Measurements from ENCODE around the gene AUTS2. TPM values are rescaled to one million over a fixed set of nuclear protein-coding genes. Genes with fewer than 3 reads are reported as not detected.

The AUTS2 gene
- polyA plus RNA-seq, 6 donors from 2014 or later: 8.8 to 28.0 (median 20.9) TPM

DNA sequence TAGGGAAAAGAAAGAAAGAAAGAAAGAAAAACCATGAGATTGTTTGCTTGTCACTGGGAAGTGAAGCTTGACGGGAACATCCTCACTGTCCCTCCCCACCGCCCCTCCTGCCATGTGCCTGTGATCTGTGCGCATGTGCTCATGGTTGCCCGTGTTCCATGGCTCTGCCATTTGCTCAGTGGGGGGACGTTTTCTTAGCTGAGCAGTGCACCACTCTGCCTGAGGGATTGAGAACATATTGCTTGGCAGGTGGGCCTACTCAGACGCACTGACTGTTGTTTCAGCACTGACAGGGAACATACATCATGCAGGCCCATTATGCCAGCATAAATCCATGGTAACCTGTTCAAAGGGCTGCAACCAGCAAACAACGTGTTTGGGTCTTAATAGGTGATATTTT is 785.7 kb downstream of the AUTS2 start:
- Mint-ChIP-seq H3K36me3 (peaks cover 12 to 17% of the 10 kb centered on the region in 2 donors), H3K27me3 (no peaks in the 10 kb centered on the region), H3K4me3 (no peak overlapping the region), H3K9me3 (no peaks in the 10 kb centered on the region), H3K27ac (no peak overlapping the region), H3K4me1 (peaks cover 0 to 8% (median 0%) of the 10 kb centered on the region in 3 donors)
- ATAC-seq (ENCODE audit: low read depth in 2 of 2): no peak
- DNase-seq: no peak

GRCh38 chr7:70384891-70385290 is 786.6 kb downstream of the AUTS2 start:
- no peak overlapping the region for H3K27ac Mint-ChIP-seq
- no peaks in the 10 kb centered on the region for H3K9me3 Mint-ChIP-seq
- H3K27me3 Mint-ChIP-seq: no peaks in the 10 kb centered on the region
- peaks cover 0 to 8% (median 0%) of the 10 kb centered on the region in 3 donors for H3K4me1 Mint-ChIP-seq
- H3K36me3 Mint-ChIP-seq: peaks cover 12% of the 10 kb centered on the region in 2 donors
- no peak overlapping the region for H3K4me3 Mint-ChIP-seq
- no peak for ATAC-seq (ENCODE audit: low read depth in 2 of 2)
- no peak for DNase-seq

- no peaks in the 10 kb centered on the region for H3K9me3 Mint-ChIP-seq
- ATAC-seq (ENCODE audit: low read depth in 2 of 2) (no peak), DNase-seq (no peak)
- peaks cover 3 to 6% of the 10 kb centered on the region in 2 donors for H3K36me3 Mint-ChIP-seq
- no peak overlapping the region for H3K4me3 Mint-ChIP-seq
- no peaks in the 10 kb centered on the region for H3K27me3 Mint-ChIP-seq
- H3K27ac Mint-ChIP-seq: no peak overlapping the region
- H3K4me1 Mint-ChIP-seq: peaks cover 0 to 7% (median 0%) of the 10 kb centered on the region in 3 donors
Measured at GRCh38 chr7:70387217-70387616, 788.9 kb downstream of the AUTS2 start.

DNA sequence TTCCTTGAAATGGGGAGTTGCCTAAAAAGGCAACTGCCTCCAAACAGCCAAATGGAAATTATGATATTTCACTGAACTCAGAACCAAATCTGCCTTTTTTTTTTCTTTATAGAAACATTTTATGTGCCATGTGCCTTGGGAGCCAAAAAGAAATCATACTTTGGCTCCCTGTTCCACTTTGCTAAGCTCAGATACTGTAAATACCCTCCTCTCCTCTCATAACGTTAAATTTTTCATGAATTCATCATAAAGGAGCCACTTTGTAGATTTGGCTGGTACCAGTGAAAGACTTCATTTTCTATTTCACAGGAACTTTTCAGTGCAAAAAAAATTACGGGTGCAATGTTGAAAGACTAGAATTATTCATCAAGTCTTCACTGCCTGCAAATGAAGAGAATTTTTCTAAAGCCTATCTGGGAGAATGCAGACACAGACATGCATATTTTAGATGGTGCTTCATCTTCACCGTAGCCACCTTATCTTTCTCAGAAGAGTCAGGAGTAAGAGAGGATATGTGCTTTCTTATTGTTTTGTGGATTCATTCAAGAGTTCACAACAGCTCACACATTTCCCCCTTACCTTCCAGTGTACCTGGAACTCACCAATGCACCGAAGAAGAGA is 791.4 kb downstream of the AUTS2 start:
- H3K36me3 Mint-ChIP-seq: no peaks in the 10 kb centered on the region

GRCh38 chr7:70390251-70390650 is 792.0 kb downstream of the AUTS2 start:
- Mint-ChIP-seq H3K27ac (no peak overlapping the region), H3K4me3 (no peak overlapping the region), H3K4me1 (peaks cover 0 to 4% (median 2%) of the 10 kb centered on the region in 3 donors), H3K9me3 (no peaks in the 10 kb centered on the region), H3K27me3 (no peaks in the 10 kb centered on the region), H3K36me3 (no peaks in the 10 kb centered on the region)
- DNase-seq (no peak), ATAC-seq (ENCODE audit: low read depth in 2 of 2) (no peak)

More for the DNA sequence above, 791.4 kb downstream of the AUTS2 start:
- Mint-ChIP-seq H3K27me3 (no peaks in the 10 kb centered on the region), H3K4me1 (peaks cover 0 to 4% (median 2%) of the 10 kb centered on the region in 3 donors), H3K9me3 (no peaks in the 10 kb centered on the region), H3K27ac (no peak overlapping the region), H3K4me3 (no peak overlapping the region)
- no peak for ATAC-seq (ENCODE audit: low read depth in 2 of 2)
- no peak for DNase-seq

- Mint-ChIP-seq H3K36me3 (no peaks in the 10 kb centered on the region), H3K9me3 (no peaks in the 10 kb centered on the region), H3K27ac (no peak overlapping the region), H3K4me3 (no peak overlapping the region), H3K27me3 (no peaks in the 10 kb centered on the region), H3K4me1 (peaks cover 0 to 4% (median 2%) of the 10 kb centered on the region in 3 donors)
- no peak for DNase-seq
- ATAC-seq (ENCODE audit: low read depth in 2 of 2): no peak
Measured at GRCh38 chr7:70392256-70392876, 794.1 kb downstream of the AUTS2 start.

DNA sequence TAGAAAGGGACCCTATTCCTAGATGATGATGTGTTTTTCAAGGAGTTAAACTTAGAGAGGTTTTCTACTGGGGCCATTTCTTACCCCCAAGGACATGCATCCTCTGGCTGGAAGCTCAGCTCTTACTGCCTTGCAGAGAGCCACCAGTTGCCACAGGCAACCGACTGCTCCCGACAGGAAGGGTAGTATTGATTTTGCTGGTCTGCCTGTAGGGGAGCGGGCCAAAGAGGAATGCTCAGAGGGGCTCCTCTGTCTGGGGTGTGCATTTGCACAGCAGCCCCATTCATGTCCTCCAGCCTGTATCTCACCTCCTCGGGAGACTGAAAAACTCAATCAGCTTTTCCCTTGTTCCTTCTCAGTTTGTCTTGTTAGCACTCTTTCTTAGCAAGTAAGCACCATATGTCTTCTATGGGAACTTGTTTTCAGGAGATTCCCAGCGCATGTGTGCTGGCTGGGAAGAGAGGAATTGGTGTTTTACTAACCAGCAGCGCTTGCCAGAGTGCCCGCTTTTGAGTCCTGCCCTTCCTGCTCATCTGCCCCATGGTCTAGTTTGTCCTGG is 794.7 kb downstream of the AUTS2 start:
- H3K4me3 Mint-ChIP-seq: no peak overlapping the region
- no peaks in the 10 kb centered on the region for H3K9me3 Mint-ChIP-seq
- ATAC-seq (ENCODE audit: low read depth in 2 of 2) (no peak), DNase-seq (no peak)
- no peaks in the 10 kb centered on the region for H3K36me3 Mint-ChIP-seq
- peaks cover 0 to 4% (median 2%) of the 10 kb centered on the region in 3 donors for H3K4me1 Mint-ChIP-seq
- H3K27ac Mint-ChIP-seq: no peak overlapping the region
- H3K27me3 Mint-ChIP-seq: no peaks in the 10 kb centered on the region

DNA sequence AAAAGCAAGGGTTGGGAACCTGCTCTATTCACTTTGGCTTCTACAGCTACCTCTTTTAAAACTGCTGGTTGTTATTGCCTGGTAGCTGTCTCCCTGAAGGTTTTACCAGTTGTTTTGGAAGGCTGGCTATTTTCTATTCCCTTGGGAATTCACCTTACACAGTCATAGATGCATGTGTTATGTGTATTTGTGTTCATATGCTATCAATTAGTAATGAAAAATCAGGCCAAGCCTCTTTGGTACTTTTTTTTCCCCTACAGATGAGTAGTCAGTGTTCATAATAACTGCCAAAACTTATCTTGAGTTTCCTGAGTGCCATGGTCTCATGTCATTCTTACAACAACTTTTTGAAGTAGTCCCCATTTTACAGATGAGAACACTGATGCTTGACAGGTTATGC is 795.7 kb downstream of the AUTS2 start:
- no peak overlapping the region for H3K27ac Mint-ChIP-seq
- H3K4me3 Mint-ChIP-seq: no peak overlapping the region
- H3K9me3 Mint-ChIP-seq: no peaks in the 10 kb centered on the region
- DNase-seq (no peak), ATAC-seq (ENCODE audit: low read depth in 2 of 2) (no peak)
- peaks cover 0 to 4% (median 2%) of the 10 kb centered on the region in 3 donors for H3K4me1 Mint-ChIP-seq
- H3K36me3 Mint-ChIP-seq: no peaks in the 10 kb centered on the region
- no peaks in the 10 kb centered on the region for H3K27me3 Mint-ChIP-seq

DNA sequence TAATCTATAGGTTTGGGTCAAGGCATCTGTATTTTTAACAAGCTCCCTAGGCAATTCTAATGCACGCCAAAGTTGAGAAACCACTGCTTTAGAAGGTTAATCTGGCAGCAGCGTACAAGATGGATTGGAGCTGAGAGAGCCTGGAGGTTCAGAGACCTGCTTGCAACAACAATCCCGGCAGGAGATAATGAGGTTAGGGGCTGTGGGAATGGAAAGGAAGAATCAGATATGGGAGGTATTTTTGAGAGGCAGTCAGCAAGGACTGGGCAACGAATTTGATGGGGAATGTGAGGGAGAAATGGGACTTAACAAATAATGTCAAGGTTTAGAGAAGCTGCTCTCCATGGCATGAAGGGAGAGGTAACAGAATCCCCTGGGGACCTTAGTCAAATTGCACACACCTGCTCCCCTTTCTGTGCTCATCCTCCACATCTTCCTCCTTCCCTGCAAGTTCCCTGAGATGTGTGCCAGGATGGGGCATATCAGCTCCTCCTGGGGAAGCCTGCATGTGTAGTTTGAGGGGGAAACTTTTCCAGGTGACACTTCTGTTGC is 802.6 kb downstream of the AUTS2 start:
- no peaks in the 10 kb centered on the region for H3K27me3 Mint-ChIP-seq
- DNase-seq (no peak), ATAC-seq (ENCODE audit: low read depth in 2 of 2) (no peak)
- no peaks in the 10 kb centered on the region for H3K36me3 Mint-ChIP-seq
- peaks cover 22 to 29% (median 24%) of the 10 kb centered on the region in 3 donors for H3K4me1 Mint-ChIP-seq
- no peaks in the 10 kb centered on the region for H3K9me3 Mint-ChIP-seq
- peak overlapping the region in 1 of 8 donors; percentile 5 for H3K4me3 Mint-ChIP-seq
- H3K27ac Mint-ChIP-seq: peak overlapping the region in 4 of 6 donors; percentile 1 to 82 (median 42)

DNA sequence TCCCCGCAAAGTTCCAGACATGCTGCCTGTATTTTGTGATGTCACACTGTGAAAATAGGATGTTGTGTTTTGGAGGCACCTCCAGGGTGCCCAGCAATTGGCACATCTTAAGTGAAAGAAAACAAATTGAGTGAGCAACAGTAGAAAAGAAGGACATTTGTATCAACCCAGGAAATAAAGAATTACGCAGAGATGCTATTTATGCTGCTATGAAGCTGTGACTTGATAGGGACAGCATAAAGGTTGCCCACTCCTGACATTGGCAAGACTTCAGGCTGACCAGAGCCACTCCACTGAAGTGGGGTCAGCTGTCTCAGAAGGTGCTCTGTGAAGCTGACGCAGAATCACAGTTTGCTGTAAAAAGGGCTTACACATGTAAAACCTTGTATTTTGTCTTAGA is 803.8 kb downstream of the AUTS2 start:
- Mint-ChIP-seq H3K4me1 (peaks cover 34 to 41% (median 35%) of the 10 kb centered on the region in 3 donors), H3K4me3 (no peak overlapping the region), H3K36me3 (no peaks in the 10 kb centered on the region), H3K9me3 (no peaks in the 10 kb centered on the region), H3K27me3 (no peaks in the 10 kb centered on the region), H3K27ac (peak overlapping the region in 1 of 6 donors; percentile 14)
- DNase-seq (no peak), ATAC-seq (ENCODE audit: low read depth in 2 of 2) (no peak)

DNA sequence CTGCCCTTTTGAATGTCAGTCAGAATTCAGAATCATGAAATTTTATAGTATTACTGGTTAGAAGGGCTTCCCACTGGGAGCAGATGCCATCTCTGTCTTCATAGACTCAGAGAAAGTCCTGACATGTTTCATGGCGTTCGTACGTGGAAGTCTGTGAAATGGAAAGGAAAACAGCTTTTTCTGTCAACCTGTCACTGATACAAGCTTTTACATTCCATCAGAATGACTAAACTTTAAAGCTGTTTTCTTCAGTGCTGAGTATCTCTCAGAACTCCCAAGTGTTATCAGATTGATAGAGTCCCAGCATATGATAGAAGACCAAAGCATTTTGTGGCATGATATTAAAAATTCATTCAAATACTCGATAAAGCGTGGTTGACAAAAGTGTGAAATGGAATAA is 807.0 kb downstream of the AUTS2 start:
- no peaks in the 10 kb centered on the region for H3K27me3 Mint-ChIP-seq
- H3K36me3 Mint-ChIP-seq: no peaks in the 10 kb centered on the region
- peaks cover 52 to 68% (median 64%) of the 10 kb centered on the region in 3 donors for H3K4me1 Mint-ChIP-seq
- peaks cover 0 to 1% (median 0%) of the 10 kb centered on the region in 7 donors for H3K9me3 Mint-ChIP-seq
- ATAC-seq (ENCODE audit: low read depth in 2 of 2) (no peak), DNase-seq (no peak)
- peak overlapping the region in 1 of 8 donors; percentile 25 for H3K4me3 Mint-ChIP-seq
- H3K27ac Mint-ChIP-seq: peak overlapping the region in 1 of 6 donors; percentile 31

DNA sequence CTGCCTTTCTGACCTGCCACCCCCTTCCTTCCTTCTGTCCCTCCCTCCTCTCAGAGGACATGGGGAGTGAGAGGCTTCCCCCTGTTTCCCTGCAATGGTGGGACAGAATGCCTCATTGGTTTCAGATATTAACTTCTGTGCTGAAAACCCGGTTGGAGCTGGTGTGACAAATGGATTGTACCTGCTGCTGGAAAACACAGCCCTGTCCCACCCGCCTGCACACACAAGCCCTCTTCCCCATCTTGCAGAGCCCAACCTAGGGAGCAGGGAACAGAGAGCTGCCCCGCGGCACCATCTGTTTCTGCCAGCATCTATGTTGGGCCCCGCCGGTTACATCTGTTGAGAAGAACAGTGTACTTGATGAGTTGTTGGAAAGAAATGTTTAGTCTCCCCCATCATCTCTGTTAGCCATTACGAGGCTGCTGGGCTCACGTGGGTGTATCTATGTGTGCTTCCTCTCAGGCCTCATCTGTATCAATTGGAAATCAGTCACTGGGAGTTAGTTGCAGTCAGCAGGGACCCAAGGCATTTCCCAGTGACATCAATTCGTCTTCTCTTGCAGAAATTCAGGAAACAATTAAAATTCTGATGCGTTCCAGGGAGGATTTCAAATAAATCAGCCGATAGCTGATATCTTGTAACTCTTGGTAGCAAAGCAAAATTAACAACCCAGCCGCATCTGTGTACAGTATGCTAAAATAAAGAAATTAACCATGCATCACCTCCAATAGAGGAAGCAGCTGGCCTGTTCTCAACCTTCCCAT is 808.1 kb downstream of the AUTS2 start:
- DNase-seq (no peak), ATAC-seq (ENCODE audit: low read depth in 2 of 2) (peak; percentile 60 to 68)
- H3K4me3 Mint-ChIP-seq: peak overlapping the region in 6 of 8 donors; percentile 26 to 83 (median 58)
- H3K9me3 Mint-ChIP-seq: peaks cover 0 to 1% (median 0%) of the 10 kb centered on the region in 7 donors
- H3K27me3 Mint-ChIP-seq: no peaks in the 10 kb centered on the region
- peaks cover 45 to 57% (median 56%) of the 10 kb centered on the region in 3 donors for H3K4me1 Mint-ChIP-seq
- no peaks in the 10 kb centered on the region for H3K36me3 Mint-ChIP-seq
- H3K27ac Mint-ChIP-seq: peak overlapping the region in 4 of 6 donors; percentile 29 to 85 (median 71)

GRCh38 chr7:70406950-70407209 is 808.6 kb downstream of the AUTS2 start:
- Mint-ChIP-seq H3K4me1 (peaks cover 43 to 55% (median 53%) of the 10 kb centered on the region in 3 donors), H3K9me3 (peaks cover 0 to 1% (median 0%) of the 10 kb centered on the region in 7 donors), H3K36me3 (no peaks in the 10 kb centered on the region), H3K27me3 (no peaks in the 10 kb centered on the region), H3K27ac (peak overlapping the region in 1 of 6 donors; percentile 84), H3K4me3 (peak overlapping the region in 7 of 8 donors; percentile 6 to 83 (median 58))
- ATAC-seq (ENCODE audit: low read depth in 2 of 2) (peak in 1 of 2 donors; percentile 3), DNase-seq (no peak)

Measured in naive B cell (primary cell).